Neutrophil (primary cell): ENCODE measurements around the gene FAM47A.

Experiments used
- H3K27ac ChIP-seq: fragments of 200-600 bp; sonication (generic); 2 replicates; pipeline ENCODE4 v1.5.1; 2016; ENCODE audit warnings: mild to moderate bottlenecking, moderate library complexity
- H3K27me3 ChIP-seq: fragments of 200-600 bp; sonication (generic); 2 replicates; pipeline ENCODE4 v1.6.0; 2016; ENCODE audit warnings: mild to moderate bottlenecking
- H3K36me3 ChIP-seq: fragments of 200-600 bp; sonication (generic); 2 replicates; pipeline ENCODE4 v1.5.1; 2017
- H3K4me1 ChIP-seq, 2 experiments: fragments of 200-600 bp in 1 of 2; sonication (generic) in 1 of 2; 1 replicate in 1 of 2; 2 replicates in 1 of 2; pipeline versions ENCODE4 v1.5.1 to v1.6.1; 2013 to 2016; ENCODE audit warnings: low read depth in 1 of 2, low read length in 1 of 2, mild to moderate bottlenecking in 1 of 2, moderate library complexity in 1 of 2; ENCODE audit not compliant: control insufficient read depth in 1 of 2, insufficient read depth in 1 of 2
- H3K4me3 ChIP-seq, 2 experiments: fragments of 200-600 bp in 1 of 2; sonication (generic) in 1 of 2; 1 replicate in 1 of 2; 2 replicates in 1 of 2; pipeline ENCODE4 v1.5.1; 2013 to 2016; ENCODE audit warnings: low read depth in 1 of 2, low read length in 1 of 2, mild to moderate bottlenecking in 1 of 2, moderate library complexity in 1 of 2
- H3K9me3 ChIP-seq: fragments of 200-600 bp; sonication (generic); 2 replicates; pipeline ENCODE4 v1.5.1; 2016
- CTCF ChIP-seq: fragments of 200-600 bp; sonication (generic); IDR thresholded peaks from 2 replicates; pipeline ENCODE4 v1.5.1; 2016; ENCODE audit warnings: antibody characterized with exemption

FAM47A gene

DNA sequence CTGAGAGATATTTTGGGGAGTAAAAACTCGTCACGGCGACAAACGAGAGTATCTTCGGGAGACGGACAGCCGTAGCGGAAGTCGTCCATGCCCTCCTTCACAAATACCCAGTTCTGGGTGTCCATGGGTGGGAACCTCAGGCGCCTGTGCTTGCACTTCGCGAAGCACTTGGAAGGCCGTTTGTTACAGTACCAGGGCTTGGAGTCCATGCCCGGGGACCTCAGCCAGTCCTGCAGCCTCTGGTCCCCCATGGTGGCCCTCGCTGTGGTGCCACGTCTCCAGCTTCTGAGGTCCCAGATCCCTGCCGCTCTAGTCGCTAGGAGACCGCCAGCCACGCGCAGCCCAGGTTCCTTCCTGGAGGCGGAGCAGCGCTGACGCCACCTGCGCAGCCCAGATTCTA, at the start of gene FAM47A:
Gene FAM47A, minus strand, starts transcription at position 287 of the 400 bp plus-strand sequence. Its CDS starts 36 bp downstream, at position 251.
- H3K4me1 ChIP-seq: no peaks in the 10 kb centered on the region
- H3K27ac ChIP-seq: no peak within 1 kb of the TSS
- no peaks in the 10 kb centered on the region for H3K27me3 ChIP-seq
- no peaks in the 10 kb centered on the region for H3K9me3 ChIP-seq
- TF ChIP-seq CTCF: no peak
- H3K4me3 ChIP-seq: no peak within 1 kb of the TSS
- H3K36me3 ChIP-seq: no peaks in the 10 kb centered on the region

DNA sequence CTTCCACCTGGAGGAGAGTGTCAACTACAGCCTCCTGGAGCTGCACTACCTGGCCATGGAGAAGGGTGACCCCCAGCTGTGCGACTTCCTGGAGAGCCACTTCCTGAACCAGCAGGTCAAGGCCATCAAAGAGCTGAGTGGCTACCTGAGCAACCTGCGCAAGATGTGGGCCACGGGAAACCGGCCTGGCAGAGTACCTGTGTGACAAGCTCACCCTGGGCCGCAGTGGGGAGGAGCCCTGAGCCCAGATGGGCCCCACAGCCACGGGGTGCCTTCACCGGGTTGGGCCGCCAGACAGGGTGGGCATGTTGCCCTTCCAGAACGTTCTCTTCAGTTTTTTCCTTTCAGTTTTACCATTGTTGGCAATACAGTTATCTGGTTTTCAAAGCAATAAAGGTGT, 15.2 kb upstream of the FAM47A start:
- Histone ChIP-seq H3K4me3 (no peak overlapping the region), H3K27me3 (no peaks in the 10 kb centered on the region), H3K4me1 (no peaks in the 10 kb centered on the region), H3K27ac (no peak overlapping the region), H3K9me3 (no peaks in the 10 kb centered on the region), H3K36me3 (no peaks in the 10 kb centered on the region)
- TF ChIP-seq CTCF: no peak

GRCh38 chrX:34146906-34147305, 14.8 kb upstream of the FAM47A start:
- no peak for TF ChIP-seq CTCF
- H3K27ac ChIP-seq: no peak overlapping the region
- H3K4me1 ChIP-seq: no peaks in the 10 kb centered on the region
- H3K36me3 ChIP-seq: no peaks in the 10 kb centered on the region
- H3K4me3 ChIP-seq: no peak overlapping the region
- H3K27me3 ChIP-seq: no peaks in the 10 kb centered on the region
- no peaks in the 10 kb centered on the region for H3K9me3 ChIP-seq

GRCh38 chrX:34144246-34144645, 12.1 kb upstream of the FAM47A start:
- no peaks in the 10 kb centered on the region for H3K36me3 ChIP-seq
- no peak for TF ChIP-seq CTCF
- no peak overlapping the region for H3K27ac ChIP-seq
- no peak overlapping the region for H3K4me3 ChIP-seq
- H3K4me1 ChIP-seq: no peaks in the 10 kb centered on the region
- no peaks in the 10 kb centered on the region for H3K27me3 ChIP-seq
- H3K9me3 ChIP-seq: no peaks in the 10 kb centered on the region

GRCh38 chrX:34140816-34141215, 8.7 kb upstream of the FAM47A start:
- Histone ChIP-seq H3K27ac (no peak overlapping the region), H3K36me3 (no peaks in the 10 kb centered on the region), H3K9me3 (no peaks in the 10 kb centered on the region), H3K4me3 (no peak overlapping the region), H3K4me1 (no peaks in the 10 kb centered on the region), H3K27me3 (no peaks in the 10 kb centered on the region)
- no peak for TF ChIP-seq CTCF
